ENCODE measurements around the gene ERG.

DNA sequence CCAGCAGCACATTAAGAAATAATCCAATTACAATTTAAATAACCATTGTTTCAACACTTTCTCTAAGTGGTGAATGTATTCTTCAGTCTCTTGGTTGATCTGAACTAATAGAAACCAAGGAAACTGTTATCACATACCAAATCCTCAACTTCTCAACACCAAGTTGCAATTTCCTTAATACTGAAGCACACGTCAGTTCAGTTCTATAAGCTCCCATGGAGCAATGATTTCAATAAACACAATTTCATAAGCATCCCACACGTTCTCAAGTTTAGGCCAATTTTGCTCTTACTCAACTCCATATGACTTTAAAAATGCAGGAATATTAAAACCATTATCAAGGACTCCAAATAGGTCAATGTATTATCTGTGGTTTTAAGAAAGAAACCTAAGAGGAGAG, 5.8 kb upstream of the ERG start:
- TF ChIP-seq, protein P1, sequence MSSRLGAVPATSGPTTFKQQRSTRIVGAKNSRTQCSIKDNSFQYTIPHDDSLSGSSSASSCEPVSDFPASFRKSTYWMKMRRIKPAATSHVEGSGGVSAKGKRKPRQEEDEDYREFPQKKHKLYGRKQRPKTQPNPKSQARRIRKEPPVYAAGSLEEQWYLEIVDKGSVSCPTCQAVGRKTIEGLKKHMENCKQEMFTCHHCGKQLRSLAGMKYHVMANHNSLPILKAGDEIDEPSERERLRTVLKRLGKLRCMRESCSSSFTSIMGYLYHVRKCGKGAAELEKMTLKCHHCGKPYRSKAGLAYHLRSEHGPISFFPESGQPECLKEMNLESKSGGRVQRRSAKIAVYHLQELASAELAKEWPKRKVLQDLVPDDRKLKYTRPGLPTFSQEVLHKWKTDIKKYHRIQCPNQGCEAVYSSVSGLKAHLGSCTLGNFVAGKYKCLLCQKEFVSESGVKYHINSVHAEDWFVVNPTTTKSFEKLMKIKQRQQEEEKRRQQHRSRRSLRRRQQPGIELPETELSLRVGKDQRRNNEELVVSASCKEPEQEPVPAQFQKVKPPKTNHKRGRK (CRISPR knock-in tag; IDR thresholded peaks at IDR 0.05; ENCODE audit: borderline replicate concordance): no peak
- TF ChIP-seq, protein P2, sequence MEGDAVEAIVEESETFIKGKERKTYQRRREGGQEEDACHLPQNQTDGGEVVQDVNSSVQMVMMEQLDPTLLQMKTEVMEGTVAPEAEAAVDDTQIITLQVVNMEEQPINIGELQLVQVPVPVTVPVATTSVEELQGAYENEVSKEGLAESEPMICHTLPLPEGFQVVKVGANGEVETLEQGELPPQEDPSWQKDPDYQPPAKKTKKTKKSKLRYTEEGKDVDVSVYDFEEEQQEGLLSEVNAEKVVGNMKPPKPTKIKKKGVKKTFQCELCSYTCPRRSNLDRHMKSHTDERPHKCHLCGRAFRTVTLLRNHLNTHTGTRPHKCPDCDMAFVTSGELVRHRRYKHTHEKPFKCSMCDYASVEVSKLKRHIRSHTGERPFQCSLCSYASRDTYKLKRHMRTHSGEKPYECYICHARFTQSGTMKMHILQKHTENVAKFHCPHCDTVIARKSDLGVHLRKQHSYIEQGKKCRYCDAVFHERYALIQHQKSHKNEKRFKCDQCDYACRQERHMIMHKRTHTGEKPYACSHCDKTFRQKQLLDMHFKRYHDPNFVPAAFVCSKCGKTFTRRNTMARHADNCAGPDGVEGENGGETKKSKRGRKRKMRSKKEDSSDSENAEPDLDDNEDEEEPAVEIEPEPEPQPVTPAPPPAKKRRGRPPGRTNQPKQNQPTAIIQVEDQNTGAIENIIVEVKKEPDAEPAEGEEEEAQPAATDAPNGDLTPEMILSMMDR (IDR thresholded peaks at IDR 0.05): no peak
- TF ChIP-seq, protein P3, sequence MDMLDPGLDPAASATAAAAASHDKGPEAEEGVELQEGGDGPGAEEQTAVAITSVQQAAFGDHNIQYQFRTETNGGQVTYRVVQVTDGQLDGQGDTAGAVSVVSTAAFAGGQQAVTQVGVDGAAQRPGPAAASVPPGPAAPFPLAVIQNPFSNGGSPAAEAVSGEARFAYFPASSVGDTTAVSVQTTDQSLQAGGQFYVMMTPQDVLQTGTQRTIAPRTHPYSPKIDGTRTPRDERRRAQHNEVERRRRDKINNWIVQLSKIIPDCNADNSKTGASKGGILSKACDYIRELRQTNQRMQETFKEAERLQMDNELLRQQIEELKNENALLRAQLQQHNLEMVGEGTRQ (CRISPR knock-in tag; IDR thresholded peaks at IDR 0.05): no peak
- TF ChIP-seq CBFB (CRISPR knock-in tag; IDR thresholded peaks at IDR 0.05; ENCODE audit: low read depth) (no peak), TP53 (CRISPR knock-in tag; IDR thresholded peaks at IDR 0.05) (no peak), ZNF232 (CRISPR knock-in tag; IDR thresholded peaks at IDR 0.05) (no peak), GTF2I (CRISPR knock-in tag; conservative IDR thresholded peaks at IDR 0.05) (no peak), ESRRA (CRISPR knock-in tag; IDR thresholded peaks at IDR 0.05; ENCODE audit: borderline replicate concordance) (no peak)
- TF ChIP-seq, protein P4, sequence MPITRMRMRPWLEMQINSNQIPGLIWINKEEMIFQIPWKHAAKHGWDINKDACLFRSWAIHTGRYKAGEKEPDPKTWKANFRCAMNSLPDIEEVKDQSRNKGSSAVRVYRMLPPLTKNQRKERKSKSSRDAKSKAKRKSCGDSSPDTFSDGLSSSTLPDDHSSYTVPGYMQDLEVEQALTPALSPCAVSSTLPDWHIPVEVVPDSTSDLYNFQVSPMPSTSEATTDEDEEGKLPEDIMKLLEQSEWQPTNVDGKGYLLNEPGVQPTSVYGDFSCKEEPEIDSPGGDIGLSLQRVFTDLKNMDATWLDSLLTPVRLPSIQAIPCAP (CRISPR knock-in tag; IDR thresholded peaks at IDR 0.05): no peak
- TF ChIP-seq, protein P5, sequence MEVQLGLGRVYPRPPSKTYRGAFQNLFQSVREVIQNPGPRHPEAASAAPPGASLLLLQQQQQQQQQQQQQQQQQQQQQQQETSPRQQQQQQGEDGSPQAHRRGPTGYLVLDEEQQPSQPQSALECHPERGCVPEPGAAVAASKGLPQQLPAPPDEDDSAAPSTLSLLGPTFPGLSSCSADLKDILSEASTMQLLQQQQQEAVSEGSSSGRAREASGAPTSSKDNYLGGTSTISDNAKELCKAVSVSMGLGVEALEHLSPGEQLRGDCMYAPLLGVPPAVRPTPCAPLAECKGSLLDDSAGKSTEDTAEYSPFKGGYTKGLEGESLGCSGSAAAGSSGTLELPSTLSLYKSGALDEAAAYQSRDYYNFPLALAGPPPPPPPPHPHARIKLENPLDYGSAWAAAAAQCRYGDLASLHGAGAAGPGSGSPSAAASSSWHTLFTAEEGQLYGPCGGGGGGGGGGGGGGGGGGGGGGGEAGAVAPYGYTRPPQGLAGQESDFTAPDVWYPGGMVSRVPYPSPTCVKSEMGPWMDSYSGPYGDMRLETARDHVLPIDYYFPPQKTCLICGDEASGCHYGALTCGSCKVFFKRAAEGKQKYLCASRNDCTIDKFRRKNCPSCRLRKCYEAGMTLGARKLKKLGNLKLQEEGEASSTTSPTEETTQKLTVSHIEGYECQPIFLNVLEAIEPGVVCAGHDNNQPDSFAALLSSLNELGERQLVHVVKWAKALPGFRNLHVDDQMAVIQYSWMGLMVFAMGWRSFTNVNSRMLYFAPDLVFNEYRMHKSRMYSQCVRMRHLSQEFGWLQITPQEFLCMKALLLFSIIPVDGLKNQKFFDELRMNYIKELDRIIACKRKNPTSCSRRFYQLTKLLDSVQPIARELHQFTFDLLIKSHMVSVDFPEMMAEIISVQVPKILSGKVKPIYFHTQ (CRISPR knock-in tag; IDR thresholded peaks at IDR 0.05): no peak

Data from WTC11 (cell line).